Measurements from ENCODE around the gene CDH4.

DNA sequence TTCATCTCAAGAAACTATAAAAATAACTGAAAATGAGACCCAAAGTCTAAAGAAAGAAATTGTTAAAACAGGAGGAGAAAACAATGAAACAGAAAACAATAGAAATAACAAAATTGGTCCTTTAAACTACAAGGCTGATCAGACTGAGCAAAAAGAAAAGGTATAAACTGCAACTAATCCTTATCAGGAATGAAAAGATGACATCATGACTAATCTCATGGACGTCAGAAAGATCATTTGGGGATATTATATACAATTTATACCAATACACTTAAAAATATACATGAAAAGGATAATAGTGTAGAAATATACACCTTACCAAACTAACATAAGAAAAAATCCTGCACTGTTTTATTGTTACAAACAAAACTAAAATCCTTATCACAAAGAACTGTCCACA lies 498.0 kb downstream of the CDH4 start:
- TF ChIP-seq ZFP36 (IDR thresholded peaks at IDR 0.05; ENCODE audit: low read depth, low read length, partially characterized antibody) (no peak), ELF1 (tag; IDR thresholded peaks at IDR 0.05) (no peak), ZNF76 (CRISPR knock-in tag; IDR thresholded peaks at IDR 0.05; ENCODE audit: borderline replicate concordance) (no peak), SMAD1 (IDR thresholded peaks at IDR 0.05; ENCODE audit: low read depth, low read length, partially characterized antibody) (no peak)
